ENCODE results near the gene MAL. TPM values are rescaled to one million over a fixed set of nuclear protein-coding genes. Genes with fewer than 3 reads are reported as not detected.

MAL gene
- total and polyA plus RNA-seq, 2 of the 13 experiments (the other 11 are each of a cell fraction or from before 2014, with no cell fraction given) = not detected

- no peak for TF ChIP-seq ZBTB43 (CRISPR knock-in tag; conservative IDR thresholded peaks at IDR 0.05)
These were observed 6.5 kb upstream of the MAL start (continued) for GRCh38 chr2:95018861-95019550.

GRCh38 chr2:95019572-95019971 lies 5.9 kb upstream of the MAL start:
- H3K27ac ChIP-seq (ENCODE audit: extremely low read length, insufficient read depth, low read length) = no peak overlapping the region
- ATAC-seq (no peak), DNase-seq (ENCODE audit: low spot score) (no peak), FAIRE-seq (no peak)
- H4K20me1 ChIP-seq (ENCODE audit: insufficient read depth, low read length) = no peaks in the 10 kb centered on the region; the same call in 1 of the 2 replicates
- peaks cover 29 to 89% of the 10 kb centered on the region in 2 experiments; a peak in 4 of 5 replicates for H3K27me3 ChIP-seq (ENCODE audit: control insufficient read depth in 1 of 2, insufficient read depth in 2 of 2, low read length in 2 of 2)
- no peak overlapping the region for H3K9ac ChIP-seq (ENCODE audit: insufficient read depth, low read depth, low read length)
- CTCF ChIA-PET (ENCODE audit: low intra/inter-chr PET ratio, low total read pairs) = no interaction called here
- WGBS (ENCODE audit: low lambda C conversion rate) = 1% methylated on average over 4 of the region's 4 CpGs
- no peaks in the 10 kb centered on the region for H3K9me3 ChIP-seq (ENCODE audit: low read length)
- intact Hi-C loops (cut with micrococcal nuclease; ENCODE audit: unreplicated experiment) = no loop called here
- no peaks in the 10 kb centered on the region for H3K4me1 ChIP-seq (ENCODE audit: insufficient read depth, low read length)
- in situ Hi-C loops (cut with HindIII; ENCODE audit: extremely low pct_ligation_motif_present, low pct_unique_long_range_greater_than_20kb) = no loop called here
- no peaks in the 10 kb centered on the region for H3K79me2 ChIP-seq (ENCODE audit: insufficient read depth, low read length)
- H3K4me2 ChIP-seq (ENCODE audit: low read depth, low read length) = no peak overlapping the region
- H2AFZ ChIP-seq (ENCODE audit: low read length) = no peak overlapping the region
- BruUV-seq (replicated peaks) = no TSS peak
- H3K4me3 ChIP-seq (replicated peaks in 1 of 3; ENCODE audit: insufficient read depth in 1 of 3, low read depth in 2 of 3, low read length in 3 of 3) = no peak overlapping the region
- no peaks in the 10 kb centered on the region for H3K36me3 ChIP-seq (replicated peaks in 1 of 2; ENCODE audit: control insufficient read depth in 1 of 2, insufficient read depth in 2 of 2, low read length in 2 of 2)
- POLR2A ChIA-PET = no interaction called here
- TF ChIP-seq KLF13 (CRISPR knock-in tag; IDR thresholded peaks at IDR 0.05) = no peak
- TF ChIP-seq LCORL (IDR thresholded peaks at IDR 0.05) = no peak
- TF ChIP-seq LCORL (CRISPR knock-in tag; IDR thresholded peaks at IDR 0.05) = no peak
- no peak for TF ChIP-seq PRPF4 (IDR thresholded peaks at IDR 0.05; ENCODE audit: low read depth, low read length, poor library complexity, severe bottlenecking)
- no peak for TF ChIP-seq MEF2D (CRISPR knock-in tag; IDR thresholded peaks at IDR 0.05)
- TF ChIP-seq ZHX2 (IDR thresholded peaks at IDR 0.05; ENCODE audit: low read depth) = no peak
- TF ChIP-seq ZHX2 (CRISPR knock-in tag; IDR thresholded peaks at IDR 0.05; ENCODE audit: borderline replicate concordance) = no peak
- TF ChIP-seq PREB (CRISPR knock-in tag; IDR thresholded peaks at IDR 0.05) = no peak
- no peak for TF ChIP-seq PHF8 (CRISPR knock-in tag; IDR thresholded peaks at IDR 0.05)
- no peak for TF ChIP-seq RXRB (CRISPR knock-in tag; IDR thresholded peaks at IDR 0.05; ENCODE audit: borderline replicate concordance)
- TF ChIP-seq ELF3 (CRISPR knock-in tag; IDR thresholded peaks at IDR 0.05) = no peak
- TF ChIP-seq NR2C2 (CRISPR knock-in tag; IDR thresholded peaks at IDR 0.05; ENCODE audit: borderline replicate concordance) = no peak
- no peak for TF ChIP-seq FLYWCH1 (CRISPR knock-in tag; IDR thresholded peaks at IDR 0.05)
- no peak for TF ChIP-seq ZNF572 (CRISPR knock-in tag; IDR thresholded peaks at IDR 0.05)

All from HepG2 (cell line).